Cardiac muscle cell (in vitro differentiated cells and primary cell): ENCODE measurements around the gene SNAP47. TPM values are rescaled to one million over a fixed set of nuclear protein-coding genes. Genes with fewer than 3 reads are reported as not detected.

Experiments
- DNase-seq, 2 donors: peaks; one replicate each; pipeline versions ENCODE4 v3.0.0 to v3.0.0-alpha.2; 2010 to 2017; ENCODE audit warnings: low read depth in 1 of 2, low spot score in 1 of 2
- H3K27ac ChIP-seq: fragments of 200-600 bp; sonication (generic); 2 replicates; pipeline ENCODE4 v1.5.1; 2016
- H3K27me3 ChIP-seq: fragments of 200-600 bp; sonication (generic); 2 replicates; pipeline ENCODE4 v1.6.0; 2016; ENCODE audit warnings: control low read depth
- H3K36me3 ChIP-seq: fragments of 200-600 bp; sonication (generic); 2 replicates; pipeline ENCODE4 v1.5.1; 2016; ENCODE audit warnings: control low read depth
- H3K4me1 ChIP-seq: fragments of 200-600 bp; sonication (generic); 2 replicates; pipeline ENCODE4 v1.8.1; 2017; ENCODE audit warnings: low read depth, mild to moderate bottlenecking, mixed run types
- H3K4me3 ChIP-seq: fragments of 200-600 bp; sonication (generic); 2 replicates; pipeline ENCODE4 v1.5.1; 2016; ENCODE audit warnings: mild to moderate bottlenecking
- H3K9me3 ChIP-seq: fragments of 200-600 bp; sonication (generic); 2 replicates; pipeline ENCODE4 v1.5.1; 2017; ENCODE audit warnings: low read depth, mild to moderate bottlenecking, control low read depth
- polyA plus RNA-seq: library from polyadenylated mRNA; unstranded; fragments of >200 nt; fragmentation: Nextera tagmentation; extraction: Ambion mirVana; gene quantifications from 2 replicates; pipeline ENCODE4 v1.2.1, GENCODE V29; 2016
- total RNA-seq: library from RNA; depleted of rRNA; stranded (reverse); fragments of >200 nt; gene quantifications from 2 replicates; pipeline ENCODE4 v1.2.3, GENCODE V29; 2016
- TF ChIP-seq, protein P1 (sequence below): IDR thresholded peaks from 2 replicates; pipeline ENCODE4 v1.5.1; 2012; ENCODE audit warnings: low read depth, mild to moderate bottlenecking, low read length

Gene SNAP47
- total and polyA plus RNA-seq, 2 experiments from 2014 or later = 43.7 to 57.4 TPM

DNA sequence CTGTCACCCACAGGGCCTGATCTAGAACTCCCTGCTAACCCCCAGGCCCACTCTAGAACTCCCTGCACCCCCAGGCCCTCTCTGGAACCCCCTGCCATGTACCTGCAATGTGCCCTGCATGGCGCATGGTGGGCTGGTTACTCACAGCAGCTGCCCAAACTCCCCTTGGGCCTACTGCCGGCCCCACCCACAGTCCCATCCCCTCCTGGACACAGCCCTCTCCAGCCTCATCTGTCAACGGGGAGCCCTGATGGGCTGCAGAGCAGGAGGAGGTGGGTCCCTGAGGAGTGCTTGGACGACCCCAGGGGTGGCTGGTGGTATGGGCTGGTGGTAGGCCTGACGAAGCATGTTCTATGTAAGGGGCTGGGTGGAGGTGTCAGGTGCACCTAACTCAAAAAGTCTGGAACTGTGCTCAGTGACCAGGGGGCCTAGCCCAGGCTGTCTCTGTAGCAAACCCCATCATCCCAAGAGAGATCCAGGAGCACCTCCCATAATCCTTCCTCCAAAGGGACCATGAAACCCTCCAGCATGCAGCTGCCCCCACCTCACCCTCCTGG, 61.2 kb downstream of the SNAP47 start:
- H3K9me3 ChIP-seq = no peaks in the 10 kb centered on the region
- H3K4me1 ChIP-seq = peaks cover 7% of the 10 kb centered on the region
- no peak overlapping the region for H3K4me3 ChIP-seq
- no peaks in the 10 kb centered on the region for H3K36me3 ChIP-seq
- no peak for DNase-seq
- H3K27ac ChIP-seq = no peak overlapping the region
- TF ChIP-seq, protein P1, sequence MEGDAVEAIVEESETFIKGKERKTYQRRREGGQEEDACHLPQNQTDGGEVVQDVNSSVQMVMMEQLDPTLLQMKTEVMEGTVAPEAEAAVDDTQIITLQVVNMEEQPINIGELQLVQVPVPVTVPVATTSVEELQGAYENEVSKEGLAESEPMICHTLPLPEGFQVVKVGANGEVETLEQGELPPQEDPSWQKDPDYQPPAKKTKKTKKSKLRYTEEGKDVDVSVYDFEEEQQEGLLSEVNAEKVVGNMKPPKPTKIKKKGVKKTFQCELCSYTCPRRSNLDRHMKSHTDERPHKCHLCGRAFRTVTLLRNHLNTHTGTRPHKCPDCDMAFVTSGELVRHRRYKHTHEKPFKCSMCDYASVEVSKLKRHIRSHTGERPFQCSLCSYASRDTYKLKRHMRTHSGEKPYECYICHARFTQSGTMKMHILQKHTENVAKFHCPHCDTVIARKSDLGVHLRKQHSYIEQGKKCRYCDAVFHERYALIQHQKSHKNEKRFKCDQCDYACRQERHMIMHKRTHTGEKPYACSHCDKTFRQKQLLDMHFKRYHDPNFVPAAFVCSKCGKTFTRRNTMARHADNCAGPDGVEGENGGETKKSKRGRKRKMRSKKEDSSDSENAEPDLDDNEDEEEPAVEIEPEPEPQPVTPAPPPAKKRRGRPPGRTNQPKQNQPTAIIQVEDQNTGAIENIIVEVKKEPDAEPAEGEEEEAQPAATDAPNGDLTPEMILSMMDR = no peak
- H3K27me3 ChIP-seq = no peaks in the 10 kb centered on the region

DNA sequence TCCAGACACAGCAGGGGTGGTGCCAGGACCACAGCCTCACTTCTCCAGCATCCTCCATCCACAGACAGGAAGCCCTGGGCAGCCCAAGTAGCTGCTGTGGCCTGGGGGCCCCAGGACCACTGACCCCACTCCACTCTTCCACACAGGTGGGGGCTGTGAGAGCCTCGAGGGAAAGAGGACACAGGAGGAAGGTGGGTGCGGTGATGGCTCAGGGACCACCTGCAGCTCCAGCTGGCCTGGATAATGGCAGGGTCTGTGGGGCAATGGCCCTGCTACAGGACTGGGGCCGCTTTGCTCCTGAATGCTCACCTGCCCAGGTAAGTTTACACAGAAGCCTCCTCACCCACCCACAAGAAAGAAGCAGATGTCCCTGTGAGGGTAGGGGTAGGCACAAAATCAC, 61.9 kb downstream of the SNAP47 start:
- H3K9me3 ChIP-seq = no peaks in the 10 kb centered on the region
- DNase-seq = no peak
- H3K4me1 ChIP-seq = peaks cover 7% of the 10 kb centered on the region
- no peak overlapping the region for H3K4me3 ChIP-seq
- no peak overlapping the region for H3K27ac ChIP-seq
- TF ChIP-seq, protein P1 = no peak
- H3K27me3 ChIP-seq = no peaks in the 10 kb centered on the region
- H3K36me3 ChIP-seq = no peaks in the 10 kb centered on the region

DNA sequence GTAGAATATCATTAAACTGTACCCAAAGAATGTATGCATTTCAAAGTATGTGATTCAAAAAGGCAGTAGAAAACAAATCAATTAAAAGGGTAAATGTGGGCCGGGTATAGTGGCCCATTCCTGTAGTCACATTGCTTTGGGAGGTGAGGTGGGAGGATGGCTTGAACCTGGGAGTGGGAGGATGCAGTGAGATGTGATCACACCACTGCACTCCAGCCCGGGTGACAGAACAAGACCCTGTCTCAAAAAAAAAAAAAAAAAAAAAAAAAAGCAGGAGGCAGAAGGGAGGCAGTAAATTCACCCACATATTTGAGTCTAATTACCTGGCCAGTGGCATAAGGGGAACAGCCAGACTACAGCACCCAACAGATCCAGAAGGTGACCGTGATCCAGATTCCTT, 62.4 kb downstream of the SNAP47 start:
- no peak for DNase-seq
- no peaks in the 10 kb centered on the region for H3K9me3 ChIP-seq
- no peaks in the 10 kb centered on the region for H3K27me3 ChIP-seq
- no peak overlapping the region for H3K4me3 ChIP-seq
- no peaks in the 10 kb centered on the region for H3K36me3 ChIP-seq
- TF ChIP-seq, protein P1 = no peak
- H3K4me1 ChIP-seq = peaks cover 7% of the 10 kb centered on the region
- H3K27ac ChIP-seq = no peak overlapping the region

DNA sequence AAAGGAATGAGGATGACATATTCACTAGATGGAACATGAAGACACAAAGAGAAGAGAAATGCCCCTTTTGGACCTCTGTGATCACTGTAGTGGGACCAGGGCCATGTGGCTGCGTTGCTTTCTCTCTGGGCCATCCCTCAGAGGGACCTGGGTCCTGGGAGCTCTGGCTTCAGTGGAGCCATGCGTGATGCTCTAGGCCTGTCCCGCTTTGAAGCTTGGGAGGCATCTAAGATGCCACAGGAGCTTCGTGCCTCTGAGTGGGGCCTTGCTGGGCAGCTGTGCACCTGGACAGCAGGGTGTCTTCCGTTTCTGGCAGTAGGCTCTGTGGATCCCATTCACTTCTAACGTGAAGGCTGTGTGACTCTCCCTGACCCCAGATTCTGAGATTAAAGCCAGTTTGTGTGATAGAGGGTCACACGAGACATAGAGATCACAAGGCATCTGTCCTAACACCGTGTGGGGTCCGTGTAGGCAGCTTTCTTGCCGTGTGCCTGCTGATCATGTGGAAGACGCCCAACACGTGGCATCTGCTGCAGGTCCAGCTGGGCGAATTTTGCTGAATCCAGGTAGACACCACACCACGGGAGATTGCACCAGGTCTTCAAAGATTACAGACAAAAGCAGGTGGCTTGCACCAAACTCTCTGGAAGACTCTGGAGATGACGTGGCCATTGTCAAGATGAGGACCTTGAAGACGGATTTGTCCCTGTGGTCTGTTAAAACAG, 63.0 kb downstream of the SNAP47 start:
- TF ChIP-seq, protein P1 = no peak
- no peak for DNase-seq
- Histone ChIP-seq H3K27me3 (peaks cover 3% of the 10 kb centered on the region), H3K4me3 (no peak overlapping the region), H3K4me1 (peaks cover 7% of the 10 kb centered on the region), H3K27ac (no peak overlapping the region), H3K36me3 (no peaks in the 10 kb centered on the region), H3K9me3 (no peaks in the 10 kb centered on the region)

DNA sequence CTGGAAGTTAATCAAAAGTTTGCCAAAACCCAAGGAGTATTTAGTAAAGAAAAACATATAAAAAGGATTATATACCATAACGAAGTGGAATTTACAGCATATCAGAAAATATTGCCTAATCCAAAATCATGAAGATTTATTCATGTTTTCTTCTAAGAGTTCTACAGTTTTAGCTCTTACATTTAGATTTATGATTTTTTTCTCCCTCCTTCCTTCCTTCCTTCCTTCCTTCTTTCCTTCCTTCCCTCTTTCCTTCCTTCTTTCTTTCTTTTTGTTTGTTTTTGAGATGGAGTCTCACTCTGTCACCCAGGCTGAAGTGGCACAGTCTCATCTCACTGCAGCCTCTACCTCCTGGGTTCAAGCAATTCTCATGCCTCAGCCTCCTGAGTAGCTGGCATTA, 64.5 kb downstream of the SNAP47 start:
- Histone ChIP-seq H3K36me3 (no peaks in the 10 kb centered on the region), H3K4me3 (no peak overlapping the region), H3K4me1 (no peaks in the 10 kb centered on the region), H3K27me3 (peaks cover 3% of the 10 kb centered on the region), H3K27ac (no peak overlapping the region), H3K9me3 (no peaks in the 10 kb centered on the region)
- DNase-seq = no peak
- TF ChIP-seq, protein P1 = no peak
